ENCODE measurements around the gene MCAT. TPM values are rescaled to one million over a fixed set of nuclear protein-coding genes. Genes with fewer than 3 reads are reported as not detected.

The MCAT gene
- total RNA-seq, 2 experiments from 2014 or later, result 14.8 to 15.0 TPM

DNA sequence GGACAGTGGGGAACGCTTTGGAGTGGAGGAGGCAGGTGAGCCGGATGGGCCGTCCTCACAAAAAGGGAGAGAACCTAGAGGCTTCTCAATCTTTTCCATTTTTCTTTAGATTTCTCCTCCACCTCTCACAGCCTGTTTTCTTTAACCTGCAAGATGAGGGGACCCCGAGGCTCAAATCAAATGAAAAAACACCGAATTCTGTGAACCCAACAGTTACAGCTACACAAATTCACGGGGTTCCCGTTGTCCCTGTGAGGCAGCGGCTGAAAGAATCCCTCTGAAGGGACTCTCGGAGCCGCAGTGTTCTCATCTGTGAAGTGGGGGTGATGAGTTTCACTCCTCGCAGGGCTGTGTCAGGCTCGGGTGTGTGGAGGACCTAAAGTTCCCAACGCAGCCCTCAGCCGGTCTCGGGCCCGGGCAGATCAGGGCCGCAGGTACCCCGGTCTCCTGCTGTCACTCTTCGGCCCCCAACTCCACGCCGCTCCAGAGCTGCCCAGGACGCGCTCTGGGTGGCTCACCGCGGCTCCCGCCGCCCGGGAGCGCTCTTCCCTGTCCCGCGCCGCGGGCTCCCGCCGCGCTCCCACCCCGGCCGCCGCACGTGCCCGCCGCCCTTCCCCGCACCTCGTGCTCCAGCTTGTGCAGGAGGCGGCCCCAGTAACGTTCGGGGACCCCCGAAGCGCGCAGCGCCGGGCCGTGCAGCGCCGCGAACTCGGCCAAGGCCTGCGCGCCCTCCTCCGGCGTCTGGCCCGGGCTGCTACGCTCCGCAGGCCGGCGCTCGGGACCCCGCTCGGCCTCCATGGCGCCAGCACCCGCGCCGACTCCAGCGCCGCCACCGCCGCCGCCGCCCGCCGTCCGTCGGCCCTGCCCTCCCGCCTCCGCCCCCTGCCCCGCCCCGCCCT lies 43.3 kb upstream of the MCAT start, which contains the start of gene TTLL12:
TTLL12 (minus strand) TSS at position 863 of the 899 bp plus-strand sequence; CDS start at position 798, 65 bp downstream.
- POLR2A ChIA-PET, result interaction anchor here (0.7 to 1.6 kb wide), 5 partner anchors 36 to 537 kb away, joined by 3 to 5 read pairs (median 3); partner anchors contain the start of genes CYB5R3 and MCAT
- H3K9me3 Mint-ChIP-seq, result peaks cover 5% of the 10 kb centered on the region
- intact Hi-C loops (cut with micrococcal nuclease), result no loop called here
- DNase-seq, result peak; percentile 49
- ATAC-seq, result peak; percentile 35
- H3K27ac Mint-ChIP-seq, result peak within 1 kb of the TSS; percentile 94
- H3K36me3 Mint-ChIP-seq (ENCODE audit: low read depth), result peaks cover 17% of the 10 kb centered on the region
- CTCF ChIA-PET, result interaction anchor here (1.2 to 1.6 kb wide), 5 partner anchors 42 to 199 kb away, joined by 3 to 8 read pairs (median 4); no protein-coding TSS in a partner anchor
- TF ChIP-seq, protein P1, sequence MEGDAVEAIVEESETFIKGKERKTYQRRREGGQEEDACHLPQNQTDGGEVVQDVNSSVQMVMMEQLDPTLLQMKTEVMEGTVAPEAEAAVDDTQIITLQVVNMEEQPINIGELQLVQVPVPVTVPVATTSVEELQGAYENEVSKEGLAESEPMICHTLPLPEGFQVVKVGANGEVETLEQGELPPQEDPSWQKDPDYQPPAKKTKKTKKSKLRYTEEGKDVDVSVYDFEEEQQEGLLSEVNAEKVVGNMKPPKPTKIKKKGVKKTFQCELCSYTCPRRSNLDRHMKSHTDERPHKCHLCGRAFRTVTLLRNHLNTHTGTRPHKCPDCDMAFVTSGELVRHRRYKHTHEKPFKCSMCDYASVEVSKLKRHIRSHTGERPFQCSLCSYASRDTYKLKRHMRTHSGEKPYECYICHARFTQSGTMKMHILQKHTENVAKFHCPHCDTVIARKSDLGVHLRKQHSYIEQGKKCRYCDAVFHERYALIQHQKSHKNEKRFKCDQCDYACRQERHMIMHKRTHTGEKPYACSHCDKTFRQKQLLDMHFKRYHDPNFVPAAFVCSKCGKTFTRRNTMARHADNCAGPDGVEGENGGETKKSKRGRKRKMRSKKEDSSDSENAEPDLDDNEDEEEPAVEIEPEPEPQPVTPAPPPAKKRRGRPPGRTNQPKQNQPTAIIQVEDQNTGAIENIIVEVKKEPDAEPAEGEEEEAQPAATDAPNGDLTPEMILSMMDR (IDR thresholded peaks at IDR 0.05), result no peak
- H3K27me3 Mint-ChIP-seq, result no peaks in the 10 kb centered on the region
- H3K4me3 Mint-ChIP-seq, result peak within 1 kb of the TSS; percentile 87
- peaks cover 17% of the 10 kb centered on the region for H3K4me1 Mint-ChIP-seq (ENCODE audit: low read depth)

DNA sequence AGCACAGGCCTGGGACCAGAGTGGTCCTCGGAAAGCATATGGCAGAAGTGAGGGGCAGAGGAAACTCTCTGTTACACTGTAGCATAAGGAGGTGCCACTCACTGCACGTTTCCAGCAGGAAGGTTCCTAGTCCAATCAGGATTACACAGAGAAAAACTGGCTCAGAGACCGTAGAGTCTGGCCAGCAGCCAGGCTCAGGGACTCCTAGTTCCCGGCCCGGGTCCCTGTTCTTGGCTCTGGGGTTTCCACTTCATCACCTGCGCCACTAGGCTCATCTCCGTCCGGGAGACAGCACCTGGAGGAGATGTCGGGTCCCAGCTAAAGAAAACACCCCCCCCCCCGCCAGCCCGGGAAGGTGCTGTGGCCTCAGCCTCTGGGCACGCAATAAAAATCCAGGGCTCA lies 42.7 kb upstream of the MCAT start:
- no peak for DNase-seq
- Mint-ChIP-seq H3K4me3 (peak overlapping the region; percentile 80), H3K4me1 (ENCODE audit: low read depth) (peaks cover 17% of the 10 kb centered on the region), H3K36me3 (ENCODE audit: low read depth) (peaks cover 20% of the 10 kb centered on the region), H3K27me3 (no peaks in the 10 kb centered on the region), H3K27ac (peak overlapping the region; percentile 49), H3K9me3 (no peaks in the 10 kb centered on the region)
- intact Hi-C loops (cut with micrococcal nuclease), result no loop called here
- CTCF ChIA-PET, result no interaction called here
- POLR2A ChIA-PET, result interaction anchor here (0.7 to 1.6 kb wide), 5 partner anchors 35 to 1512 kb away, joined by 3 to 5 read pairs (median 3); partner anchors contain the start of gene MCAT
- no peak for ATAC-seq
- TF ChIP-seq, protein P1 (IDR thresholded peaks at IDR 0.05), result no peak

DNA sequence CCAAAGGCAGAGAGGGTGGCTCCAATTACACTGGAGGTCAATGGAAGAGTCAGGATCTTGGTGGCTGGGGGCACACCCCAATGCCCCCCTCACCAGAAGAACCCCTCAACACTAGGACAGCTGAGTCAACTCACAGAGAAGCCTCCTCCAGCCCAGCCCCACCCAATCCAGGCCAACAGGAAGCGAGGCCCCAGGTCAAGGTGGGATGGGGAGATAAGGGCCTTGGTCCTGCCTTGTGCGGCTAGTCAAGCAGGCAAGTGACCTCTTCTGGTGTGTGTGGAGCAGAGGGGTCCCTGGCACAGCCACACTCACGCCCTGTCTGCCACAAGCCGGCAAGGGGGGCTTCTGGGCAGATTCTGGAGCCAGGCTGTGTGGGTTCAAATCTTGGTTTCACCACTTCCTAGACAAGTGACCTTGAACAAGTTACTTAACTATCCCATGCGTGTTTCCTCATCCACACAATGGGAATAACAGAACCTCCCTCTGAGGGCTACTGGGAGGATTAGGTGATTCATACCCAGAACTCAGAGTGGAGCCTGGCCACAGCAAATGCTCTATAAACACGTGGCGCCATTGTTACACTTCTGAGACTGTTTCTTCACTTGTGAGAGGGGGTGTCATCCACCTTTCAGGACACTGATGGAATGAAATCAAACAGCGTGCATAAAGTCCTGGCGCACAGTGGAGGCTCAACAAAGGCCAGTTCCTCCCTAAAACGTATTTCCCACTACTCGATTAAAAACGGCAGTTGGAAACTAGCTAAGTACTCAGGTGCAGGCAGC lies 40.5 kb upstream of the MCAT start:
- ATAC-seq (no peak), DNase-seq (no peak)
- ChIA-PET CTCF (no interaction called here), POLR2A (no interaction called here)
- Mint-ChIP-seq H3K4me1 (ENCODE audit: low read depth) (peaks cover 17% of the 10 kb centered on the region), H3K27ac (no peak overlapping the region), H3K27me3 (no peaks in the 10 kb centered on the region), H3K36me3 (ENCODE audit: low read depth) (peaks cover 39% of the 10 kb centered on the region), H3K9me3 (no peaks in the 10 kb centered on the region), H3K4me3 (peak overlapping the region; percentile 35)
- TF ChIP-seq, protein P1 (IDR thresholded peaks at IDR 0.05), result no peak
- intact Hi-C loops (cut with micrococcal nuclease), result no loop called here

DNA sequence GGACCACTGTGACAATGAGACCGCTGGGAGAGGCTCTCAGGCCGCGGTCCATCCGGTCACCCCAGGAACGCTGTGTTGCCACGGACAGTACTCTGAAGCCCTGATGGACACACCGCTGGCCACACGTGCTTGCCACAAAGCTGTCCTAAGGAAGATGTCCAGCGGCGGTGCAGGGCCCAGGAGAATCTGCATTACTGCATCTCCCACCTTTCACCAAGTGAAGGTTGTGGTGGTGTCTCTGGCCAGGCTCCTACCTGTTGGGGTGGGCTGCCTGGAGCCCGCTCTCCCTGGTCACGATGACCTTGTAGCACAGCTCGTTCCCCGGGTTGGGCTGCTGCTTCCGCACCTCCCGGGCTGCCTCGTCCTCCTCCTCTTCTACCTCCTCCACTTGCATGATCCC lies 39.5 kb upstream of the MCAT start:
- CTCF ChIA-PET, result no interaction called here
- ATAC-seq, result no peak

More for the DNA sequence above, 39.5 kb upstream of the MCAT start:
- intact Hi-C loops (cut with micrococcal nuclease), result no loop called here
- H3K4me3 Mint-ChIP-seq, result no peak overlapping the region
- H3K27me3 Mint-ChIP-seq, result no peaks in the 10 kb centered on the region
- TF ChIP-seq, protein P1 (IDR thresholded peaks at IDR 0.05), result no peak
- peaks cover 15% of the 10 kb centered on the region for H3K4me1 Mint-ChIP-seq (ENCODE audit: low read depth)
- no peaks in the 10 kb centered on the region for H3K9me3 Mint-ChIP-seq
- H3K27ac Mint-ChIP-seq, result no peak overlapping the region
- no peak for DNase-seq
- peaks cover 48% of the 10 kb centered on the region for H3K36me3 Mint-ChIP-seq (ENCODE audit: low read depth)
- POLR2A ChIA-PET, result interaction anchor here (2.5 kb wide), 1 partner anchor 13 kb away, joined by 9 read pairs; no protein-coding TSS in a partner anchor

All from activated CD8-positive, alpha-beta T cell treated with anti-CD3 and anti-CD28 coated beads for 36 hours (primary cell).